PC-9 (cell line): ENCODE data around the gene ARHGAP26.

ENCODE experiments used
- EZH2 ChIP-seq: fragments of 200-600 bp; sonication (generic); IDR thresholded peaks from 2 replicates; pipeline ENCODE4 v1.8.0; 2017; ENCODE audit warnings: antibody characterized with exemption, low read depth
- TF ChIP-seq, protein P1 (sequence below): fragments of 200-600 bp; sonication (generic); conservative IDR thresholded peaks from 2 replicates; pipeline ENCODE4 v1.6.1; 2017; ENCODE audit warnings: mixed run types, antibody characterized with exemption, mild to moderate bottlenecking, moderate library complexity

DNA sequence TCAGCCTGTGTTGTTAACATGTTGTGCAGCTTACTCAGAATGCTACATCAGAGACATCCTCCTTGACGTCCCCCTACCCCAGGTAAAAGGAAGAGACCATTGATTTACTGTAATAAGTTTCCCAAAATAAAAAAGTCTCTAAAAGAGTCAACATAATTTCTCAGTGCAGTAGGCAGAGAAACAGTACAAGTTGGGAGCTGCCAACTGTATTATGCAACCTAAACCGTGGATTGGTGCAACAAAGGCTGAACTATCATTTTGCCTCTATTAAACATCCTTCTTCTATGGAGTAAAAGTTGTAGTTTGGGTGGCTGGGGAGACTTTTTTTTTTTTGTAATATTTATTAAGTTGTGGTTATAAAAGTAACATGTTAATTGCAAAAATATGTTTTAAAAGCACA is 425.3 kb downstream of the ARHGAP26 start:
- TF ChIP-seq, protein P1, sequence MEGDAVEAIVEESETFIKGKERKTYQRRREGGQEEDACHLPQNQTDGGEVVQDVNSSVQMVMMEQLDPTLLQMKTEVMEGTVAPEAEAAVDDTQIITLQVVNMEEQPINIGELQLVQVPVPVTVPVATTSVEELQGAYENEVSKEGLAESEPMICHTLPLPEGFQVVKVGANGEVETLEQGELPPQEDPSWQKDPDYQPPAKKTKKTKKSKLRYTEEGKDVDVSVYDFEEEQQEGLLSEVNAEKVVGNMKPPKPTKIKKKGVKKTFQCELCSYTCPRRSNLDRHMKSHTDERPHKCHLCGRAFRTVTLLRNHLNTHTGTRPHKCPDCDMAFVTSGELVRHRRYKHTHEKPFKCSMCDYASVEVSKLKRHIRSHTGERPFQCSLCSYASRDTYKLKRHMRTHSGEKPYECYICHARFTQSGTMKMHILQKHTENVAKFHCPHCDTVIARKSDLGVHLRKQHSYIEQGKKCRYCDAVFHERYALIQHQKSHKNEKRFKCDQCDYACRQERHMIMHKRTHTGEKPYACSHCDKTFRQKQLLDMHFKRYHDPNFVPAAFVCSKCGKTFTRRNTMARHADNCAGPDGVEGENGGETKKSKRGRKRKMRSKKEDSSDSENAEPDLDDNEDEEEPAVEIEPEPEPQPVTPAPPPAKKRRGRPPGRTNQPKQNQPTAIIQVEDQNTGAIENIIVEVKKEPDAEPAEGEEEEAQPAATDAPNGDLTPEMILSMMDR, result no peak
- no peak for TF ChIP-seq EZH2
